BJ (cell line): ENCODE data around the gene HTT. TPM values are rescaled to one million over a fixed set of nuclear protein-coding genes. Genes with fewer than 3 reads are reported as not detected.

Experiments
- CTCF ChIA-PET: fragments of 350-600 bp; formaldehyde crosslinking; extraction: SDS; loops from one replicate; lab custom pipeline; 2021; ENCODE audit warnings: antibody characterized with exemption, inconsistent platforms; lab: Yijun Ruan, JAX
- POLR2A ChIA-PET: fragments of 300-600 bp; sonication (Branson Sonifier 250); formaldehyde crosslinking; extraction: SDS; loops from one replicate; lab custom pipeline; 2021; ENCODE audit warnings: antibody characterized with exemption; lab: Charles Lee
- DNase-seq: peaks from one replicate; pipeline ENCODE4 v3.0.0-alpha.2; 2011; ENCODE audit warnings: low read depth
- H3K27me3 ChIP-seq: 2 replicates; pipeline ENCODE4 v1.6.0; 2011; ENCODE audit warnings: low read length; ENCODE audit not compliant: control insufficient read depth, insufficient read depth
- H3K36me3 ChIP-seq: 2 replicates; pipeline ENCODE4 v1.5.1; 2011; ENCODE audit warnings: low read length; ENCODE audit not compliant: control insufficient read depth, insufficient read depth
- H3K4me3 ChIP-seq: 2 replicates; pipeline ENCODE4 v1.5.1; 2011; ENCODE audit warnings: low read depth, mild to moderate bottlenecking, control low read depth, low read length
- polyA plus RNA-seq: library from polyadenylated mRNA; depleted of rRNA; stranded (reverse); fragments of >200 nt; gene quantifications from 2 replicates; pipeline ENCODE4 v1.2.3, GENCODE V29; 2011
- TF ChIP-seq, protein P1 (sequence below): IDR thresholded peaks from 2 replicates; pipeline ENCODE4 v1.5.1; 2011; ENCODE audit warnings: low read depth, mild to moderate bottlenecking, control low read depth, inconsistent platforms, low read length, moderate library complexity; ENCODE audit not compliant: insufficient read depth

Gene HTT
- polyA plus RNA-seq, 1 experiment, result 13.6 TPM

DNA sequence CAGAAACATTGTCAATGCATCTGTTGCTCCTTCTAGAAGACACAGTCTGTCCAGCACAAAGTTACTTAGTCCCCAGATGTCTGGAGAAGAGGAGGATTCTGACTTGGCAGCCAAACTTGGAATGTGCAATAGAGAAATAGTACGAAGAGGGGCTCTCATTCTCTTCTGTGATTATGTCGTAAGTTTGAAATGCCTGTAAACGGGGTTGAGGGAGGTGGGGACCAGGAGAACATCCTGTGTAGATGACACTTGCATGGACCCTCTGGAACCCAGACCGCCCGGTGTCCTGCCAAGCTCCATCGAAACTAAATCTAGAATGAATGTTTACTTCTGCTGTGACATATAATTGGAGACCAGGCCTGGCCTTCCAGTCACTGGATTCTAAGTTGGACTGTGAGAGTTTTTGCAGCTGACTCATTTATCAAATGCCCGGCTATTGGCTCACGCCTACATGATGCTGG lies 129.5 kb downstream of the HTT start:
- Histone ChIP-seq H3K27me3 (no peaks in the 10 kb centered on the region), H3K4me3 (no peak overlapping the region), H3K36me3 (peaks cover 8% of the 10 kb centered on the region)
- TF ChIP-seq, protein P1, sequence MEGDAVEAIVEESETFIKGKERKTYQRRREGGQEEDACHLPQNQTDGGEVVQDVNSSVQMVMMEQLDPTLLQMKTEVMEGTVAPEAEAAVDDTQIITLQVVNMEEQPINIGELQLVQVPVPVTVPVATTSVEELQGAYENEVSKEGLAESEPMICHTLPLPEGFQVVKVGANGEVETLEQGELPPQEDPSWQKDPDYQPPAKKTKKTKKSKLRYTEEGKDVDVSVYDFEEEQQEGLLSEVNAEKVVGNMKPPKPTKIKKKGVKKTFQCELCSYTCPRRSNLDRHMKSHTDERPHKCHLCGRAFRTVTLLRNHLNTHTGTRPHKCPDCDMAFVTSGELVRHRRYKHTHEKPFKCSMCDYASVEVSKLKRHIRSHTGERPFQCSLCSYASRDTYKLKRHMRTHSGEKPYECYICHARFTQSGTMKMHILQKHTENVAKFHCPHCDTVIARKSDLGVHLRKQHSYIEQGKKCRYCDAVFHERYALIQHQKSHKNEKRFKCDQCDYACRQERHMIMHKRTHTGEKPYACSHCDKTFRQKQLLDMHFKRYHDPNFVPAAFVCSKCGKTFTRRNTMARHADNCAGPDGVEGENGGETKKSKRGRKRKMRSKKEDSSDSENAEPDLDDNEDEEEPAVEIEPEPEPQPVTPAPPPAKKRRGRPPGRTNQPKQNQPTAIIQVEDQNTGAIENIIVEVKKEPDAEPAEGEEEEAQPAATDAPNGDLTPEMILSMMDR, result no peak
- ChIA-PET CTCF (interaction anchor here (0.8 to 1.7 kb wide), 4 partner anchors 9 to 97 kb away, joined by 3 to 7 read pairs (median 4); no protein-coding TSS in a partner anchor), POLR2A (no interaction called here)
- DNase-seq, result peak; percentile 19

DNA sequence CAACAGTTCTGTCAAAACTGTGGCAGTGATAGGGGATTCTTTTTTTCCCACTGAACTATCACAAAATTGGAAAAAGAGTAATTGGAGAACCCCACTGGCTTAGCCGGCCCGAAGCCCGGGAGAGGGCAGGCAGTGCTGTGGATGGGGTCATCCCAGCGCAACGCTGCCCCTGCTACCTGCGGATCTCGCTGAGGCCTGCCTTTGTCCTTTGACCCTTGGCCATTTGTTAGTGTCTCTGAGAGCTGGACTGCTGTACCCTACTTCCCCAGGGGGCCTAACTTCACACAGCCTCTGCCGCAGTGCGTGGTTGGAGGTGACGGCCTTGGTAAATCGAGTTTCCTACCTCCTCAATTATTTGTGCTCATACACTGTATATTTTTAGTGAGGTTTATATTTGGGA lies 131.5 kb downstream of the HTT start:
- Histone ChIP-seq H3K36me3 (peaks cover 20% of the 10 kb centered on the region), H3K27me3 (no peaks in the 10 kb centered on the region), H3K4me3 (no peak overlapping the region)
- ChIA-PET CTCF (no interaction called here), POLR2A (no interaction called here)
- TF ChIP-seq, protein P1, result no peak
- DNase-seq, result no peak

DNA sequence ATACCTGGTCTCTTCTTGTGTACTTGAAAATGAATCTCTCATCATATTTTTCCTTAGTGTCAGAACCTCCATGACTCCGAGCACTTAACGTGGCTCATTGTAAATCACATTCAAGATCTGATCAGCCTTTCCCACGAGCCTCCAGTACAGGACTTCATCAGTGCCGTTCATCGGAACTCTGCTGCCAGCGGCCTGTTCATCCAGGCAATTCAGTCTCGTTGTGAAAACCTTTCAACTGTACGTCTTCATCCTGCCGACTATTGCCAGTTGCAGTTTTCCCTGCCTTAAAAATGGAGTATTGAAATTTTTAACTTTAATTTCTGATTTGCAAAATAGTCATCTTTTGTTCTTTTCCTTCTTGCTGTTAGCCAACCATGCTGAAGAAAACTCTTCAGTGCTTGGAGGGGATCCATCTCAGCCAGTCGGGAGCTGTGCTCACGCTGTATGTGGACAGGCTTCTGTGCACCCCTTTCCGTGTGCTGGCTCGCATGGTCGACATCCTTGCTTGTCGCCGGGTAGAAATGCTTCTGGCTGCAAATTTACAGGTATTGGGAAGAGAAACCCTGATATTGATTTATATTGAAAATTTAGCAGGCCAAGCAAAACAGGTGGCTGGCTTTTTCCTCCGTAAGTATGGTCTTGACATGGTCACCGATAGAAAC lies 132.1 kb downstream of the HTT start:
- DNase-seq, result no peak
- POLR2A ChIA-PET, result no interaction called here
- TF ChIP-seq, protein P1, result no peak

DNA sequence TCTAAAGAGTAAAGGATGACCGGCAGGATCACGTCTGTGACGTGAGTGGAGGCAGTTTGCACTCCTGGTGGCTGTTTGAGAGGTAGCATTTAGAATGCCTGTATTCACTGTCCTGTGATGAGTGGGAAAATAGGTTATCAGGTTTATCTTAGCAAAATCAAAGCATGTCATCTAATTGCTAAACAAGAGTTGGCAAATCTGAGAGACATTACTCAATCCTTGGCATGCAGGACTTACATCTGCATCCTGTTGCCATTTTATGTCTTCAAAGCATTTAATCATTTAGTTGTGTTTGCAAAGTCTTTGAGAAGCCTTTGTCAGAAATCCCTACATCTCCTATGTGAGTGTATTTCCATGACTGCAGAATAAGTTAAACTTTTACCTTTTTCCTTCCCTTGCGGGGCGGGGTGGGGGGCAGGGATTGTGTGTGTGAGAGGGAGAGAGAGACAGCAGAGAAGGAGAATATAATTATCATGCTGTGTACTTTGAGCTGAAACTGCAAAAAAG lies 133.1 kb downstream of the HTT start:
- peaks cover 22% of the 10 kb centered on the region for H3K36me3 ChIP-seq
- TF ChIP-seq, protein P1, result peak; percentile 42; the same call in 1 of the 2 replicates
- ChIA-PET POLR2A (no interaction called here), CTCF (interaction anchor here (0.6 to 1.0 kb wide), 2 partner anchors 252 to 273 kb away, joined by 3 read pairs; no protein-coding TSS in a partner anchor)
- no peaks in the 10 kb centered on the region for H3K27me3 ChIP-seq
- peak; percentile 28 for DNase-seq
- no peak overlapping the region for H3K4me3 ChIP-seq

More for the DNA sequence above, 132.1 kb downstream of the HTT start:
- Histone ChIP-seq H3K4me3 (no peak overlapping the region), H3K27me3 (no peaks in the 10 kb centered on the region), H3K36me3 (peaks cover 20% of the 10 kb centered on the region)
- CTCF ChIA-PET, result interaction anchor here (0.6 kb wide), 1 partner anchor 100 kb away, joined by 3 read pairs; no protein-coding TSS in a partner anchor

DNA sequence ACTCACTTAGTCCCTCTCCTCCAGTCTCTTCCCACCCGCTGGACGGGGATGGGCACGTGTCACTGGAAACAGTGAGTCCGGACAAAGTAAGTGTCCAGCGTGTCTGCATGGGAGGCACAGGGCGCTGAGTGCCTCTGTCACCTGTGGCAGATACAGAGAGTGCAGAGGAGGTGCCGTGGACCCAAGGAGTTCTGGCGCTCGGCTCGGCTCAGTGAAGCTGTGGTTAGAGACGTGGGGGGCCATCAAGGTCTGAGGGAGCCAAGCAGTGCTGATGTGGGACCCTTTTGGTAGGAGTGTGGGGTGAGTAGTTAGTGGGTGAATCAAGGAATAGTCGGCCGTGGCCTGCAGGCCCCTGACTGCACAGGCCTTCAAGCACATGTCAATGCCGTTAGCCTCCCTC lies 134.3 kb downstream of the HTT start:
- Histone ChIP-seq H3K27me3 (no peaks in the 10 kb centered on the region), H3K4me3 (no peak overlapping the region), H3K36me3 (peaks cover 27% of the 10 kb centered on the region)
- TF ChIP-seq, protein P1, result no peak
- POLR2A ChIA-PET, result no interaction called here
- no peak for DNase-seq
- CTCF ChIA-PET, result interaction anchor here (0.8 to 1.7 kb wide), 4 partner anchors 10 to 113 kb away, joined by 3 read pairs; no protein-coding TSS in a partner anchor
